HG02588 (cell line): ENCODE measurements around the gene MEAF6.

Experiments used
- ATAC-seq: cut with Tn5 transposase; IDR thresholded peaks from one replicate; pipeline ENCODE4 v1.9.1; 2021; ENCODE audit warnings: mild to moderate bottlenecking, moderate library complexity; ENCODE audit not compliant: unreplicated experiment

Gene MEAF6

GRCh38 chr1:37485902-37486679 lies 28.5 kb downstream of the MEAF6 start:
- no peak for ATAC-seq

GRCh38 chr1:37484325-37485051 lies 30.1 kb downstream of the MEAF6 start:
- ATAC-seq = no peak

GRCh38 chr1:37483785-37484184 lies 30.8 kb downstream of the MEAF6 start:
- no peak for ATAC-seq

- no peak for ATAC-seq
These were observed 31.5 kb downstream of the MEAF6 start for GRCh38 chr1:37482796-37483744.

- ATAC-seq = no peak
These were observed 32.4 kb downstream of the MEAF6 start for GRCh38 chr1:37482004-37482785.

- no peak for ATAC-seq
These were observed 33.1 kb downstream of the MEAF6 start for GRCh38 chr1:37481289-37482003.

- no peak for ATAC-seq
These were observed 33.8 kb downstream of the MEAF6 start for GRCh38 chr1:37480581-37481288.

- no peak for ATAC-seq
These were observed 34.5 kb downstream of the MEAF6 start for GRCh38 chr1:37480125-37480466.

GRCh38 chr1:37479255-37480124 lies 35.1 kb downstream of the MEAF6 start:
- ATAC-seq = no peak

- no peak for ATAC-seq
These were observed 35.7 kb downstream of the MEAF6 start for GRCh38 chr1:37478890-37479254.

- no peak for ATAC-seq
These were observed 36.1 kb downstream of the MEAF6 start for GRCh38 chr1:37478451-37478881.

GRCh38 chr1:37477946-37478345 lies 36.6 kb downstream of the MEAF6 start:
- no peak for ATAC-seq

- ATAC-seq = peak; percentile 32
These were observed 37.2 kb downstream of the MEAF6 start for GRCh38 chr1:37477198-37477931.

GRCh38 chr1:37476460-37477197 lies 37.9 kb downstream of the MEAF6 start:
- no peak for ATAC-seq

GRCh38 chr1:37476087-37476452 lies 38.5 kb downstream of the MEAF6 start:
- ATAC-seq = no peak

GRCh38 chr1:37475380-37476086 lies 39.0 kb downstream of the MEAF6 start:
- ATAC-seq = no peak
